GM23338 (cell line): ENCODE results near the gene PAMR1.

Experiments used
- CREB1 ChIP-seq: fragments of 250-450 bp; sonication (Bioruptor Pico); IDR thresholded peaks from 2 replicates; pipeline ENCODE4 v1.5.0; 2020; ENCODE audit warnings: low read depth, mild to moderate bottlenecking, moderate library complexity
- CTCF ChIP-seq, 2 experiments: fragments of 200-600 bp in 1 of 2; sonication (generic) in 1 of 2; conservative IDR thresholded peaks; 2 replicates each; pipeline versions ENCODE4 v1.5.1 to v1.6.1; 2016 to 2017; ENCODE audit warnings: antibody characterized with exemption in 2 of 2, low read depth in 2 of 2, mild to moderate bottlenecking in 2 of 2, moderate library complexity in 1 of 2
- EZH2 ChIP-seq: fragments of 200-600 bp; sonication (generic); IDR thresholded peaks from one replicate; pipeline ENCODE4 v1.8.0; 2017; ENCODE audit warnings: antibody characterized with exemption, mild to moderate bottlenecking, low read depth; ENCODE audit not compliant: unreplicated experiment
- EZH2phosphoT487 ChIP-seq: fragments of 200-600 bp; sonication (generic); IDR thresholded peaks from one replicate; pipeline ENCODE4 v1.8.1; 2018; ENCODE audit warnings: antibody characterized with exemption; ENCODE audit not compliant: unreplicated experiment
- JUNB ChIP-seq: IDR thresholded peaks from one replicate; pipeline ENCODE4 v1.6.1; 2016; ENCODE audit warnings: antibody characterized with exemption; ENCODE audit not compliant: unreplicated experiment
- POLR2AphosphoS5 ChIP-seq: IDR thresholded peaks from 2 replicates; pipeline ENCODE4 v1.6.1; 2016; ENCODE audit warnings: antibody characterized with exemption, low read depth
- ZNF114 ChIP-seq: fragments of 250-450 bp; sonication (Bioruptor Pico); IDR thresholded peaks from 2 replicates; pipeline ENCODE4 v1.5.0; 2020; ENCODE audit warnings: mild to moderate bottlenecking, moderate library complexity

DNA sequence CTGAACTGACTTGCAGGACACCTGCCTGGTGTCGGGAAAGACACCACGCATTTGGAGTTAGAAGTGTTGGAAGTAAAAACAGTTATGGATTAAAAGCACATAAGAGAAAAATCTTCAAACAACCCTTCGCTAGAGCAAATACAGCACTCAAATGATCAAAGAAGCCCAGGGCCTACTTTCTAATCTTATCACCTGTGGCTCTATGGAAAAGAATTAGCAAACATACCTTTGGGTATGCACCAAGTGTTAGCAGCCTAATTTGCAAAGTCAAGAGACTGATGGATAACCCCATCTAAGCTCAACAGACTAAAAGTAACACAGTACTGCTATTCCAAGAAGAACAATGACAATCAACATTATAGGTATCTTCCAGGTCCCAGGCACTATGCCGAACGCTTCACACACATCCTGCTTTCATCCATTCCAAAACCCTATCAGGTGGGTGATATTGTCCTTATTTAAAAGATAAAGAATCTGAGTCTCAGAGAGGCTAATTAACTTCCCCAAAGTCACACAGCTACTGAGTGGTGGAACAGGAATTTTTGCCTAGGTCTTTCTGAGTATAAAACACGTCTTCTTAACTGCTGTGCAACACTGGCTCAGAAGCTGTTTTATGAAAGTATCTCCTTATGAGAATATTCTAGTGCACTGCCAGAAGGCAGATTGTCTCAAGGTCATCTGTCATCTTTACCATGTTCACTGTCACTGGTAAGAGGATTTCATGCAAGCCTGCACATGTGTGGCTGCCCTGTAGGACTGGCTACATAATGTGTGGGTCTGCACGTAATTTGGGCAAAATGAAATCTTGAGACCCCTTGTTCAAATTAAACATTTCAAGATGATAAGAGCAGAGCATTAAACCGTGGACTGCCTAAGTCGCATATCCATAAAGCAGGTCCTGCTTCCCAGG is 122.4 kb downstream of the PAMR1 start:
- TF ChIP-seq CTCF (conservative IDR thresholded peaks at IDR 0.05; ENCODE audit: low read depth in 2 of 2), result no peak
- no peak for TF ChIP-seq ZNF114 (CRISPR knock-in tag)
- no peak for TF ChIP-seq JUNB
- no peak for TF ChIP-seq EZH2phosphoT487
- TF ChIP-seq POLR2AphosphoS5, result no peak
- TF ChIP-seq EZH2, result no peak
- TF ChIP-seq CREB1 (CRISPR knock-in tag), result no peak
